HG03108 (cell line): ENCODE results near the gene LAMP2.
"Not testable (repeated sequence)": the region's sequence is repeated elsewhere in the genome, so short reads cannot be mapped to it uniquely, and the experiment has no call there.

ENCODE experiments used
- ATAC-seq: cut with Tn5 transposase; IDR thresholded peaks from one replicate; pipeline ENCODE4 v1.9.1; 2021; ENCODE audit warnings: moderate library complexity; ENCODE audit not compliant: unreplicated experiment

LAMP2 gene

DNA sequence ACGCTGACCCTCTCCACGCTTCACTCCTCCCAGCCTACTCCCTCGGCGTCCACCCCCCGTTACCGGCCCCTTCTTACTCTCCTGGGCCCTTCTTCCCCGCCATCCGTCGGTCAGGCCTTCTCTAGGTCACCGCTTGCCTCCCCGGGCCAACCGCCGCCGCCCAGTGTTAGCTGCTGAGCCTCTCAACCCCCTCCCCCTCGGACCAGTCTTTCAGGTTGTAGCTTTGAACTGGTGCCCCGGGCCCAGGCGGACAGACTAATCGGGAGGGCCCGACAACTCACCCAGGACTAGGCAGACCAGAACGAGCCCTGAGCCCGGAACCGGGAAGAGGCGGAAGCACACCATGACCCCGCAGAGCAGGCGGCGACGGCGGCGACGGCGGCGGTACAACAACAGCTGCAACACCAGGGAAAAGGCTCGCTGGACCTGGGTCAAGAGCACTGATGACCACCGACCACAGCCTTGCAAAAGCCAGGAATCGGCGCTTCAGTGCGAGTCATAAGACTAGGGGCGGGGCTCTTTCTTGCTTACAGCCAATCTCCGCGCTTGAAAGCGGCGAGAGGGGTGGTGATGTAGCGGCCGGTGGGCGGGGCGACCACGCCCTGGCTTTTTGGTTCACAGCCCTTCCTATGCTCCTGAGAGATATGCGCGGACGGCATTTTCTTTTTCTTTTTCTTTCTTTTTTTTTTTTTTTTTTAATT is at the start of gene LAMP2:
LAMP2 (minus strand) TSS at position 472 of the 701 bp plus-strand sequence; CDS start at position 345, 127 bp downstream.
- peak; percentile 97 for ATAC-seq

- no peak for ATAC-seq
These were observed 48.8 kb upstream of the LAMP2 start for GRCh38 chrX:120517936-120518335.

DNA sequence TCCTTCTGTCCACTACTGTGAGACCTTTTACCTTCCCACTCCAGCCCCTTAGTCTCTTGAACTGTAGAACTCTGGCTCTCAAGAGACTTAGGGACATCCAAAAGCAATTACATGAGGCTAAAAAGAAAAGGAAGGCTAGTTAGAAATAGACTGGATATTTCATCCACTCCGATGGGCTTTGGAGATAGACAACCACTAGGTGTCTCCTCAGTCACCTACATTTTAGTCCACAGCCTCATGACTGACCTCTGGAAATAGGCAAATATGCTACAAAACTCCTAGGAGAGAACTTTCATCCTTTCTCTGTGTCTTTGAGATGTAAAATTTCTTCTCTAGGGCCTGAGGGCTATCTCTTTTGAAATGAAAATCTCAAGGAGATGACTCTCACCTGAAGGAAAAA is 45.1 kb upstream of the LAMP2 start:
- no peak for ATAC-seq

DNA sequence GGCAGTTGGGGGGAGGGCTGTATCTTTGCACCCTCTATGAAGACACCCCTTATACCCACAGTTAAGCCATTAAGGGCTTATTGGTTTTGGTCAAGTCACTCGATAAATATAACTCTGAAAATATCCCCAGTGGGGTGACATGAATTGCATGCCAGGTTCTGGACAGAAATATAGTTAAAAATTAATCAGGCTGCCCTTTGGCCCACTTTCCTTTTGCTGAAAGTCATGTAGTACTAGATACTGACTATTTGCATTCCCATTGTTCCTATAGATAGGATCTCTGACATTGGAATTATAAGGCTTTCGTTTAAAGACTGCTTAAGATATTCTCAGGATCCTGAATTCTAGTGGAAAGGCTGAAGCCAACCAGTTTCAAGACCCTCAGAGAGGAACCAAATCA is 43.5 kb upstream of the LAMP2 start:
- ATAC-seq = no peak

GRCh38 chrX:120512222-120512621 is 43.1 kb upstream of the LAMP2 start:
- no peak for ATAC-seq

GRCh38 chrX:120504569-120504968 is 35.5 kb upstream of the LAMP2 start:
- ATAC-seq = no peak

DNA sequence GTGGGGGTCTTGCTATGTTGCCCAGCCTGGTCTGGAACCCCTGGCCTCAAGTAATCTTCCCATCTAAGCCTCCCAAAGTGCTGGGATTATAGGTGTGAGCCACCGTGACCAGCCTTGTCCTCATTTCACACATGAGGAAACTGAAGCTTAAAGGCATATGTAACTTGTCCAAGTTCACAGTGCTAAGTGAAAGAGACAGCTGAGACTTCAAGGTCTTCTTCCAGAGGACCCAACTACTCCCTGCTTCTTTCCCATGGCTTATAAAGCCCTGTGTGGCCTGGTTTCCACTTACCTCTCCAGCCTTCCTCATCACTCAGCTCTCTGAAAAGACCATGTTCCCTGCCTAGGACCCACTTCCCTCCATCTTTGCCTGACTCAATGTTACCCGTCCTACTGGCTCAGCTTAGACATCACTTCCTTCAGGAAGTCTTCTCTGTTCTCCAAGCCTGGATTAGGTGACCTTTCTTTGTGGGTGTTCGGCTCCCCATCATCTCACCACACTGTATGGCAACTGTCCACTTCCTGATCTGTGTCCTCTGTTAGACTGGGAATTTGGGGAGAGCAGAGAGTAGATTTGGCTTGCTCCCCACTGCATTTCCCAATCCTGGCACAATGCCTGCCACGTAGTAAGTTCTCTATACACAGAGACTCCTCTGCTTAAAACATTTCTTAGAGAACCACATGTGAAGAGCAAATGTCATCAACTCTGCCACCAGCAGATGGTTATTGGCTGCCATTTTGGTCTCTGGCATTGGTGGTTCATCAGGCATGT is 30.4 kb upstream of the LAMP2 start:
- ATAC-seq = no peak

DNA sequence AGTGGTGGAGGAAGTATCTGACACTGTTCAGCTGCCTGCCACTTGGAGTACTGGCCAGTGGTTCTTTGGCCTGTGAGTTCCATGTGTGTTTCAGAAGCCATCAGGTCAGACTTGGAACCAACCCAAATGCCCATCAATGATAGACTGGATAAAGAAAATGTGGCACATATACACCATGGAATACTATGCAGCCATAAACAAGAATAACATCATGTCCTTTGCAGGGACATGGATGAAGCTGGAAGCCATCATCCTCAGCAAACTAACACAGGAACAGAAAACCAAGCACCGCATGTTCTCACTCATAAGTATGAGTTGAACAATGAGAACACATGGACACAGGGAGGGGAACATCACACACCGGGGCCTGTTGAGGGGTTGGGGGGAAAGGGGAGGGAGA is 21.0 kb upstream of the LAMP2 start:
- ATAC-seq = not testable (repeated sequence)

DNA sequence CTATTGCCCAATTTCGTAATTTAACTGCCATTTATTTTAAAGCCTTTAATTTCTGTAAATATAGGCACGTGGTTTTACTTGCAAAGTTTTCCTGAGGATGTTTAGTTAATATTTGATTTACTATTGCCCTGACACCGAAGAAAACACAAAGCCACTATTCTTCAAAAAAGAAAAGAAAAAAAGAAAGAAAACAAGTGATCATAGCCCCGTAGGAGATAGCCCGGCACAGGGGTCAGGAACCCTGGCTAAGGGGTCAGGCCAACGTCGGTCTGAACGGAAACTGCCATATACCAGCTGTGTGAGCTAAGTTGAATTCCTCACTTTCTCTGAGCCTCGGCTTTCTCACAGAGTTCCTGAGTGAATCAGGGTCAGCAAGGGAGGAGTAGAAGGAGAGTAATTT is 17.7 kb upstream of the LAMP2 start:
- no peak for ATAC-seq

DNA sequence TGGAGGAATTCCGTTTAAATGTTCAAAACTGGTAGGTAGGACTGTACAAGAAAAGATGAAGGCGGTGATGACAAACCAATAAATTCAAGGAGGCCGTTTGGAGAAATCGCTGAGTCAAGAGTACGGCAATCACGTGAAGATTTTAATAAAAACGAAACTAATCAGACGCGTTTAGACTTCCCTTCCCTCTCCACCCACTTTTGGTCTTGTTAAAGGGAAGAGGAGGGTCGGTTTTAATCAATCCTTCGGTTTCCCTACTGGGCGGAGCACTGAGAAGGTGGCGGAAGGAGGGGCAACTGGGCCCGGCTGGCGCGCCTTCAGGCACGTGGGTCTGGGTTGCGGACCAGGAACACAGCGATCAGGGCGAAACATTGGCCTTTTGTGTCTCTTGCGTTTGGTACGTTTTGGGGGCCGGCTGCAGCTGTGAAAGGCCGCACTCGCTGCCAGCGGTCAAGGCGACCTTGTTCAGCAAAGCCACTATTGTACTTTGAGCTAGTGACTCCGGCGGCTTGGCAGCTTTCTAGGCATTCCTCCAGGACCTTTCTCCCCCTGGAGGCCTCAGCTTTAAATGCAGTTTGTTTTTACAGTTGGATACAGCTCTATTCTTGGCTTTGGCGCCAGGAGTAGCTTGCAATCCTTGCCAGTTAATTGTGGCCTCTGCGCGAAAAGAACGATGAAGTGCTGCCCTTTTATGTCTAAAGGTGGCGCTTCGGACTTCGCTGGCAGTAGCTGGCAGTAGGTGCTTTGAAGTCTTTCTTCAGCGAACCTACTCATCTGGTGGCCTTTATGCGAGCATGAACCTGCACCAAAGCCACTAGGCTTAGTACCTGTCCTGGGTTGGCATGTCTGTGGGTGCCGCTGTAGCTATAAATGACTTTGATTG is 16.8 kb upstream of the LAMP2 start:
- ATAC-seq = peak; percentile 66

- ATAC-seq = no peak
These were observed 16.2 kb upstream of the LAMP2 start for GRCh38 chrX:120485315-120485637.

GRCh38 chrX:120477453-120477852 is 8.4 kb upstream of the LAMP2 start:
- ATAC-seq = no peak

GRCh38 chrX:120476714-120477113 is 7.6 kb upstream of the LAMP2 start:
- no peak for ATAC-seq

DNA sequence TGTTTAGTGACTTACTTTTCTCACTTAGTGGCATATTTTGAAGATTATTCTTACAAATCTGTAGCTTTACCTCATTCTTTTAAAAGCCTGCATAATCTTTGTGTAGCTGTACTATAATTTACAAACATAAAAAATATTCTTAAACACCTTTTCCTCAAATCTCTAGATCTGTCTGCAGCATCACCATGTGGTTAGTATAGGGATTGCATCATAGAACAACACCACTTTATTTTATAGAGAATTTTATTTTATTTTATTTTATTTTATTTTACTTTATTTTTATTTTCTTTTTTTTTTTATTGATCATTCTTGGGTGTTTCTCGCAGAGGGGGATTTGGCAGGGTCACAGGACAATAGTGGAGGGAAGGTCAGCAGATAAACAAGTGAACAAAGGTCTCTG is 6.4 kb upstream of the LAMP2 start:
- ATAC-seq = not testable (repeated sequence)

- ATAC-seq = no peak
These were observed 5.0 kb upstream of the LAMP2 start for GRCh38 chrX:120474085-120474484.

- ATAC-seq = not testable (repeated sequence)
These were observed 561 bp upstream of the LAMP2 start for GRCh38 chrX:120469657-120470056.

- ATAC-seq = no peak
These were observed 644 bp downstream of the LAMP2 start for GRCh38 chrX:120468479-120468824.

DNA sequence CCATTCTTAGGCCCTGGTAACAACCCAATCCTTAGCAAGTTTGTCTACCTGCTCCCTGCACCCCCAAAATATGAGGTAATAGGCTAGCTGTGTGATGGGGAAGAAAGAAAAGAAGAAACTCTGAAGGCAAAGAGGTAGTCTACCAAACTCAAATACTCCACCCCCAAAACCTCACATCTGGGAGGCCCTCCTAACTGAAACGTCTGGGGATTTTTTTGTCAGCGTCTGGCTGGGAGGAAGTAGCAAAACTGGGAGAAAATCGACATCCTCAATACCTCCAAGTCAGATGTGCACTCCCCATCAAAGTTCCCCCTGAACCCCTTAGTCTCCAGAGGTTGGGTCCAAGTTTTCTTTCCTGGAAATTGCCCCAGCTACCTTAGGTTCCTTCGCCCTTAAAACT is 1.0 kb downstream of the LAMP2 start:
- no peak for ATAC-seq

- ATAC-seq = no peak
These were observed 4.7 kb downstream of the LAMP2 start for GRCh38 chrX:120464411-120464810.

DNA sequence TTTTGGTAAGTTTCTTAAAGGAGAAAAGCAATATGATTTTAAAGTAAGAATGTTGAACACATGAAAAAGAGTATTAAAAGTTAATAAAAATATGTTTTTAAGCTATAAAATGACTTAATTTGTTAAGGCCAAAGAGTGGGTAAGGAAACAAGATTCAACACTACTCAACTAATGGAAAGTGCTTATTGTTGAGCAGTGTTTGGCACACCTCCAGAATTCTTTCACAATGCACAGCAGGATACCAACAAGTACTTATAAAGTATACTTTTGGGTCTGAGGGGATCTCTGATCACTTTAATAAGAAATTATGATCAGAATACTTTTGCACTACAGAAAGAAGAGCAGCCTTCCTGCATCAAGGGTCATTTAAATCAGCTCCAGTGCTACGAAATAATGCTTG is 5.9 kb downstream of the LAMP2 start:
- no peak for ATAC-seq

- ATAC-seq = no peak
These were observed 6.7 kb downstream of the LAMP2 start for GRCh38 chrX:120462370-120462769.

GRCh38 chrX:120459309-120459708 is 9.8 kb downstream of the LAMP2 start:
- ATAC-seq = no peak
